Vagina (tissue), 2 donors: ENCODE measurements around the gene EVA1A. TPM values are rescaled to one million over a fixed set of nuclear protein-coding genes. Genes with fewer than 3 reads are reported as not detected.

Experiments used
- DNase-seq, 2 donors: peaks; one replicate each; pipeline ENCODE4 v3.0.0-alpha.2; 2017; ENCODE audit errors: extremely low spot score in 2 of 2
- H3K27ac ChIP-seq: fragments of 200-600 bp; sonication (generic); one replicate; pipeline ENCODE4 v1.5.1; 2019
- H3K27me3 ChIP-seq: fragments of 200-600 bp; sonication (generic); one replicate; pipeline ENCODE4 v1.5.1; 2019
- H3K36me3 ChIP-seq, 2 donors: fragments of 200-600 bp; sonication (generic); one replicate each; pipeline ENCODE4 v1.5.1; 2017 to 2019
- H3K4me1 ChIP-seq: fragments of 200-600 bp; sonication (generic); one replicate; pipeline ENCODE4 v1.5.1; 2019
- H3K4me3 ChIP-seq, 2 donors: fragments of 200-600 bp; sonication (generic); 1 replicate in 1 of 2; 2 replicates in 1 of 2; pipeline ENCODE4 v1.5.1; 2016 to 2019
- H3K9me3 ChIP-seq: fragments of 200-600 bp; sonication (generic); one replicate; pipeline ENCODE4 v1.5.1; 2019
- CTCF ChIP-seq, 3 experiments: fragments of 450-650 bp in 2 of 3; fragments of 200-600 bp in 1 of 3; sonication (generic) in 1 of 3; IDR thresholded peaks; one replicate each; pipeline ENCODE4 v1.5.1; 2017 to 2019; ENCODE audit warnings: antibody characterized with exemption in 3 of 3, mild to moderate bottlenecking in 2 of 3, moderate library complexity in 2 of 3
- POLR2A ChIP-seq, 2 donors: fragments of 450-650 bp; IDR thresholded peaks; one replicate each; pipeline ENCODE4 v1.6.1; 2017; ENCODE audit warnings: antibody characterized with exemption in 2 of 2, mild to moderate bottlenecking in 2 of 2, moderate library complexity in 2 of 2
- POLR2AphosphoS5 ChIP-seq, 2 donors: sonication (generic); formaldehyde crosslinking; IDR thresholded peaks; one replicate each; pipeline ENCODE4 v1.9.0; 2017; ENCODE audit warnings: antibody characterized with exemption in 2 of 2, mild to moderate bottlenecking in 2 of 2, low read depth in 1 of 2; ENCODE audit not compliant: insufficient read depth in 1 of 2
- intact Hi-C: fragments of 100-400 bp; cut with DNase I; formaldehyde crosslinking; loops from one replicate; pipeline ENCODE4 v1.15.1; 2023
- total RNA-seq: library from RNA; depleted of rRNA; stranded (reverse); fragments of >200 nt; gene quantifications from one replicate; pipeline ENCODE4 v1.2.3, GENCODE V29; 2016

Gene EVA1A
- total RNA-seq, 1 donor from 2014 or later, result not detected

- Histone ChIP-seq H3K4me3 (no peak overlapping the region), H3K4me1 (no peaks in the 10 kb centered on the region), H3K27me3 (no peaks in the 10 kb centered on the region), H3K9me3 (no peaks in the 10 kb centered on the region), H3K36me3 (no peaks in the 10 kb centered on the region), H3K27ac (no peak overlapping the region)
- DNase-seq, result no peak
- TF ChIP-seq CTCF (IDR thresholded peaks at IDR 0.05) (no peak), POLR2AphosphoS5 (IDR thresholded peaks at IDR 0.05; ENCODE audit: insufficient read depth in 1 of 2, low read depth in 1 of 2) (no peak), POLR2A (IDR thresholded peaks at IDR 0.05) (no peak)
- intact Hi-C loops, result no loop called here
Observed at GRCh38 chr2:75537658-75538057, 23.1 kb downstream of the EVA1A start.

- DNase-seq, result no peak
- Histone ChIP-seq H3K36me3 (no peaks in the 10 kb centered on the region), H3K4me3 (no peak overlapping the region), H3K27ac (no peak overlapping the region), H3K4me1 (no peaks in the 10 kb centered on the region), H3K9me3 (no peaks in the 10 kb centered on the region), H3K27me3 (no peaks in the 10 kb centered on the region)
- no peak for TF ChIP-seq POLR2A (IDR thresholded peaks at IDR 0.05)
- no peak for TF ChIP-seq CTCF (IDR thresholded peaks at IDR 0.05)
- no peak for TF ChIP-seq POLR2AphosphoS5 (IDR thresholded peaks at IDR 0.05; ENCODE audit: insufficient read depth in 1 of 2, low read depth in 1 of 2)
- intact Hi-C loops, result no loop called here
Observed at GRCh38 chr2:75533135-75533534, 27.6 kb downstream of the EVA1A start.

- intact Hi-C loops, result no loop called here
- no peak for DNase-seq
- H3K9me3 ChIP-seq, result no peaks in the 10 kb centered on the region
- no peaks in the 10 kb centered on the region for H3K36me3 ChIP-seq
- no peaks in the 10 kb centered on the region for H3K4me1 ChIP-seq
- no peak overlapping the region for H3K27ac ChIP-seq
- H3K27me3 ChIP-seq, result no peaks in the 10 kb centered on the region
- H3K4me3 ChIP-seq, result no peak overlapping the region
- TF ChIP-seq CTCF (IDR thresholded peaks at IDR 0.05), result no peak
- TF ChIP-seq POLR2A (IDR thresholded peaks at IDR 0.05), result no peak
- no peak for TF ChIP-seq POLR2AphosphoS5 (IDR thresholded peaks at IDR 0.05; ENCODE audit: insufficient read depth in 1 of 2, low read depth in 1 of 2)
Observed at GRCh38 chr2:75532488-75532887, 28.3 kb downstream of the EVA1A start.

GRCh38 chr2:75528221-75528977, 32.3 kb downstream of the EVA1A start:
- Histone ChIP-seq H3K4me1 (no peaks in the 10 kb centered on the region), H3K27me3 (no peaks in the 10 kb centered on the region), H3K4me3 (no peak overlapping the region), H3K36me3 (no peaks in the 10 kb centered on the region), H3K9me3 (no peaks in the 10 kb centered on the region), H3K27ac (no peak overlapping the region)
- DNase-seq, result no peak
- intact Hi-C loops, result no loop called here
- no peak for TF ChIP-seq POLR2A (IDR thresholded peaks at IDR 0.05)
- TF ChIP-seq CTCF (IDR thresholded peaks at IDR 0.05), result no peak
- no peak for TF ChIP-seq POLR2AphosphoS5 (IDR thresholded peaks at IDR 0.05; ENCODE audit: insufficient read depth in 1 of 2, low read depth in 1 of 2)

GRCh38 chr2:75527676-75528075, 33.1 kb downstream of the EVA1A start:
- H3K4me1 ChIP-seq, result no peaks in the 10 kb centered on the region

More at GRCh38 chr2:75527676-75528075, 33.1 kb downstream of the EVA1A start:
- no peak for DNase-seq
- TF ChIP-seq POLR2A (IDR thresholded peaks at IDR 0.05) (no peak), CTCF (IDR thresholded peaks at IDR 0.05) (no peak), POLR2AphosphoS5 (IDR thresholded peaks at IDR 0.05; ENCODE audit: insufficient read depth in 1 of 2, low read depth in 1 of 2) (no peak)
- intact Hi-C loops, result no loop called here
- Histone ChIP-seq H3K27me3 (no peaks in the 10 kb centered on the region), H3K27ac (no peak overlapping the region), H3K36me3 (no peaks in the 10 kb centered on the region), H3K9me3 (no peaks in the 10 kb centered on the region), H3K4me3 (no peak overlapping the region)
